ENCODE measurements around the gene GHR.

GHR gene

GRCh38 chr5:42596817-42597216 is 173.6 kb downstream of the GHR start:
- no peak for DNase-seq (ENCODE audit: extremely low read depth, low read depth)
- no peak for TF ChIP-seq CTCF (IDR thresholded peaks at IDR 0.05; ENCODE audit: low read depth, low read length, missing control alignments)
- no peak overlapping the region for H3K4me3 ChIP-seq (replicated peaks; ENCODE audit: low read depth, low read length)

- no peak for TF ChIP-seq CTCF (IDR thresholded peaks at IDR 0.05; ENCODE audit: low read depth, low read length, missing control alignments)
- H3K4me3 ChIP-seq (replicated peaks; ENCODE audit: low read depth, low read length): no peak overlapping the region
- DNase-seq (ENCODE audit: extremely low read depth, low read depth): no peak
Measured at GRCh38 chr5:42597318-42597937, 174.2 kb downstream of the GHR start.

- no peak for DNase-seq (ENCODE audit: extremely low read depth, low read depth)
- no peak for TF ChIP-seq CTCF (IDR thresholded peaks at IDR 0.05; ENCODE audit: low read depth, low read length, missing control alignments)
- no peak overlapping the region for H3K4me3 ChIP-seq (replicated peaks; ENCODE audit: low read depth, low read length)
Measured at GRCh38 chr5:42598311-42598710, 175.1 kb downstream of the GHR start.

GRCh38 chr5:42599106-42599505 is 175.9 kb downstream of the GHR start:
- TF ChIP-seq CTCF (IDR thresholded peaks at IDR 0.05; ENCODE audit: low read depth, low read length, missing control alignments): no peak
- H3K4me3 ChIP-seq (replicated peaks; ENCODE audit: low read depth, low read length): no peak overlapping the region
- DNase-seq (ENCODE audit: extremely low read depth, low read depth): no peak

GRCh38 chr5:42600441-42600840 is 177.2 kb downstream of the GHR start:
- no peak for TF ChIP-seq CTCF (IDR thresholded peaks at IDR 0.05; ENCODE audit: low read depth, low read length, missing control alignments)
- H3K4me3 ChIP-seq (replicated peaks; ENCODE audit: low read depth, low read length): no peak overlapping the region
- no peak for DNase-seq (ENCODE audit: extremely low read depth, low read depth)

- no peak for TF ChIP-seq CTCF (IDR thresholded peaks at IDR 0.05; ENCODE audit: low read depth, low read length, missing control alignments)
- H3K4me3 ChIP-seq (replicated peaks; ENCODE audit: low read depth, low read length): no peak overlapping the region
- no peak for DNase-seq (ENCODE audit: extremely low read depth, low read depth)
Measured at GRCh38 chr5:42604171-42604711, 181.0 kb downstream of the GHR start.

GRCh38 chr5:42605490-42605889 is 182.3 kb downstream of the GHR start:
- no peak for TF ChIP-seq CTCF (IDR thresholded peaks at IDR 0.05; ENCODE audit: low read depth, low read length, missing control alignments)
- DNase-seq (ENCODE audit: extremely low read depth, low read depth): no peak
- H3K4me3 ChIP-seq (replicated peaks; ENCODE audit: low read depth, low read length): no peak overlapping the region
